ENCODE data around the gene UNC93B1. TPM values are rescaled to one million over a fixed set of nuclear protein-coding genes. Genes with fewer than 3 reads are reported as not detected.

The UNC93B1 gene
- total and polyA plus RNA-seq, 2 of the 13 experiments (the other 11 are each of a cell fraction or from before 2014, with no cell fraction given) = 8.8 to 18.9 TPM

DNA sequence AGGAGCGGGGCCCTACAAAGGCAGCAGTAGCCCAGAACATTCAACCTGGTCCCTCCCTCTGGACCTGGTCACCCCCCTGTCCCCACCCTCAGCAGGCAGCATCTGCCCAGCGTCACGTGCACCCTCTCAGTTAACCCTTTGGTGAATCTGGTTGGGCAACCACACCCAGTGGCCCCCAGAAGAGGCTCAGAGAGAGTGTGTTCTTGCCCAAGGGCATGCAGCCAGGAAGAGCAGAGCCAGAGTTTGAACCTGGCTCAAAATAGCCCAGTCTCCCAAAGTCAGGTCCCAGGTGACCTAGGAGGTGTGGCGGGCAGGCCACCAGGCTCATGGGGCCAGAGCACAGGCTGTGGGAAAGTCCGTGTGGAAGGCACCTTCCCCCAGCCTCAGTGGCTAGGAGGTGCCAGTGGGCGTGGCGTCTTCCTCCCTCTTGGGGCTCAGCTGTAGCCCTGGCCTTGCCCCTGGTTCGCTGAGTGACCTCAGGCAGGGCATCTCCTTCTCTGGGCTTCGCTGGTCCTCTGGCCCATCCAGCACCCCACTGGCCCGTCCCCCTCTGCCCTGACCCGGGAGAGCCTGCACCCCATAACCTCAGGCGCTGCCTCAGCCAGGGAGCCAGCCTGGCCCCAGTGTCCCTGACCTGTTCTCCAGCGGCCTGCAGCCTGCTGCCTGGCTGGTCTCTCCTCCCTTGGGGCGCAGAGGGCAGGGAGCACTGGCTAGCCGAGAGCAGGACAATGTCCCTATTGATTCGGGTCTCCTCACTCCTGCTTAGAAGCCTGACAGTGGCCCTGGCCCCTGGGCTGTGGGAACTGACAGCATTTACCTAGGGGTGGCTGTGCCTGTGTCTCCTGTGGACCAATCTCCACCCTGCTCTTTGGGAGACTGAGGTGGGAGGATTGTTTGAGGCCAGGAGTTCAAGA, 13.3 kb upstream of the UNC93B1 start (continued):
- TF ChIP-seq, protein P1, sequence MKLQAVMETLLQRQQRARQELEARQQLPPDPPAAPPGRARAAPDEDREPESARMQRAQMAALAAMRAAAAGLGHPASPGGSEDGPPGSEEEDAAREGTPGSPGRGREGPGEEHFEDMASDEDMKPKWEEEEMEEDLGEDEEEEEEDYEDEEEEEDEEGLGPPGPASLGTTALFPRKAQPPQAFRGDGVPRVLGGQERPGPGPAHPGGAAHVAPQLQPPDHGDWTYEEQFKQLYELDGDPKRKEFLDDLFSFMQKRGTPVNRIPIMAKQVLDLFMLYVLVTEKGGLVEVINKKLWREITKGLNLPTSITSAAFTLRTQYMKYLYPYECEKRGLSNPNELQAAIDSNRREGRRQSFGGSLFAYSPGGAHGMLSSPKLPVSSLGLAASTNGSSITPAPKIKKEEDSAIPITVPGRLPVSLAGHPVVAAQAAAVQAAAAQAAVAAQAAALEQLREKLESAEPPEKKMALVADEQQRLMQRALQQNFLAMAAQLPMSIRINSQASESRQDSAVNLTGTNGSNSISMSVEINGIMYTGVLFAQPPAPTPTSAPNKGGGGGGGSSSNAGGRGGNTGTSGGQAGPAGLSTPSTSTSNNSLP (IDR thresholded peaks at IDR 0.05; ENCODE audit: low read depth, low read length) = no peak
- TF ChIP-seq TAF1 (CRISPR knock-in tag; IDR thresholded peaks at IDR 0.05) (peak; percentile 16; the same call in 1 of the 2 replicates), XRCC5 (optimal IDR thresholded peaks at IDR 0.05; ENCODE audit: low read length) (peak; percentile 84), CBX5 (CRISPR knock-in tag; IDR thresholded peaks at IDR 0.05; ENCODE audit: borderline replicate concordance) (no peak; the same call in 1 of the 2 replicates), ZNF230 (CRISPR knock-in tag; IDR thresholded peaks at IDR 0.05) (0 out of 2 replicates have a peak, but pooled peaks have one; percentile 28), MTF2 (CRISPR knock-in tag; IDR thresholded peaks at IDR 0.05; ENCODE audit: borderline replicate concordance) (peak; percentile 69; the same call in 1 of the 2 replicates), ZNF75D (CRISPR knock-in tag; IDR thresholded peaks at IDR 0.05; ENCODE audit: borderline replicate concordance) (no peak), ZNF7 (CRISPR knock-in tag; IDR thresholded peaks at IDR 0.05) (no peak), ERF (CRISPR knock-in tag; IDR thresholded peaks at IDR 0.05) (peak; percentile 80), ZNF713 (CRISPR knock-in tag; IDR thresholded peaks at IDR 0.05) (no peak), ZNF777 (CRISPR knock-in tag; IDR thresholded peaks at IDR 0.05) (peak; percentile 29; the same call in 1 of the 2 replicates), RCOR2 (CRISPR knock-in tag; IDR thresholded peaks at IDR 0.05) (peak; percentile 91), ASH2L (IDR thresholded peaks at IDR 0.05; ENCODE audit: insufficient read length, low read depth, low read length) (no peak), KLF16 (CRISPR knock-in tag; IDR thresholded peaks at IDR 0.05) (peak in 1 of 2 experiments; percentile 31; a peak in 1 of 4 replicates), REPIN1 (CRISPR knock-in tag; IDR thresholded peaks at IDR 0.05; ENCODE audit: borderline replicate concordance, low read depth) (no peak), GLI4 (CRISPR knock-in tag; IDR thresholded peaks at IDR 0.05; ENCODE audit: borderline replicate concordance) (no peak)
- TF ChIP-seq, protein P2, sequence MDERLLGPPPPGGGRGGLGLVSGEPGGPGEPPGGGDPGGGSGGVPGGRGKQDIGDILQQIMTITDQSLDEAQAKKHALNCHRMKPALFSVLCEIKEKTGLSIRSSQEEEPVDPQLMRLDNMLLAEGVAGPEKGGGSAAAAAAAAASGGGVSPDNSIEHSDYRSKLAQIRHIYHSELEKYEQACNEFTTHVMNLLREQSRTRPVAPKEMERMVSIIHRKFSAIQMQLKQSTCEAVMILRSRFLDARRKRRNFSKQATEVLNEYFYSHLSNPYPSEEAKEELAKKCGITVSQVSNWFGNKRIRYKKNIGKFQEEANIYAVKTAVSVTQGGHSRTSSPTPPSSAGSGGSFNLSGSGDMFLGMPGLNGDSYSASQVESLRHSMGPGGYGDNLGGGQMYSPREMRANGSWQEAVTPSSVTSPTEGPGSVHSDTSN (CRISPR knock-in tag; IDR thresholded peaks at IDR 0.05) = no peak
- TF ChIP-seq, protein P3, sequence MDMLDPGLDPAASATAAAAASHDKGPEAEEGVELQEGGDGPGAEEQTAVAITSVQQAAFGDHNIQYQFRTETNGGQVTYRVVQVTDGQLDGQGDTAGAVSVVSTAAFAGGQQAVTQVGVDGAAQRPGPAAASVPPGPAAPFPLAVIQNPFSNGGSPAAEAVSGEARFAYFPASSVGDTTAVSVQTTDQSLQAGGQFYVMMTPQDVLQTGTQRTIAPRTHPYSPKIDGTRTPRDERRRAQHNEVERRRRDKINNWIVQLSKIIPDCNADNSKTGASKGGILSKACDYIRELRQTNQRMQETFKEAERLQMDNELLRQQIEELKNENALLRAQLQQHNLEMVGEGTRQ (IDR thresholded peaks at IDR 0.05; ENCODE audit: low read depth, low read length) = peak; percentile 21; the same call in 1 of the 2 replicates
- TF ChIP-seq, protein P3 (CRISPR knock-in tag; IDR thresholded peaks at IDR 0.05; ENCODE audit: borderline replicate concordance) = peak; percentile 82
- TF ChIP-seq, protein P4, sequence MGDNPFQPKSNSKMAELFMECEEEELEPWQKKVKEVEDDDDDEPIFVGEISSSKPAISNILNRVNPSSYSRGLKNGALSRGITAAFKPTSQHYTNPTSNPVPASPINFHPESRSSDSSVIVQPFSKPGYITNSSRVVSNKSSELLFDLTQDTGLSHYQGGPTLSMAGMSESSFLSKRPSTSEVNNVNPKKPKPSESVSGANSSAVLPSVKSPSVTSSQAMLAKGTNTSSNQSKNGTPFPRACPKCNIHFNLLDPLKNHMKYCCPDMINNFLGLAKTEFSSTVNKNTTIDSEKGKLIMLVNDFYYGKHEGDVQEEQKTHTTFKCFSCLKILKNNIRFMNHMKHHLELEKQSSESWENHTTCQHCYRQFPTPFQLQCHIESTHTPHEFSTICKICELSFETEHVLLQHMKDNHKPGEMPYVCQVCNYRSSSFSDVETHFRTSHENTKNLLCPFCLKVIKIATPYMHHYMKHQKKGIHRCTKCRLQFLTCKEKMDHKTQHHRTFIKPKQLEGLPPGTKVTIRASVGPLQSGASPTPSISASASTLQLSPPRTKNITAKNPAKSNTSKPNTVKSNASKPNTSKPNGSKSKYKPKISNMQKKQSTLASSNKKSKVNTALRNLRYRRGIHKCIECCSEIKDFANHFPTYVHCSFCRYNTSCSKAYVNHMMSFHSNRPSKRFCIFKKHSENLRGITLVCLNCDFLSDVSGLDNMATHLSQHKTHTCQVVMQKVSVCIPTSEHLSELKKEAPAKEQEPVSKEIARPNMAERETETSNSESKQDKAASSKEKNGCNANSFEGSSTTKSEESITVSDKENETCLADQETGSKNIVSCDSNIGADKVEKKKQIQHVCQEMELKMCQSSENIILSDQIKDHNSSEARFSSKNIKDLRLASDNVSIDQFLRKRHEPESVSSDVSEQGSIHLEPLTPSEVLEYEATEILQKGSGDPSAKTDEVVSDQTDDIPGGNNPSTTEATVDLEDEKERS (CRISPR knock-in tag; IDR thresholded peaks at IDR 0.05) = no peak
- TF ChIP-seq, protein P5, sequence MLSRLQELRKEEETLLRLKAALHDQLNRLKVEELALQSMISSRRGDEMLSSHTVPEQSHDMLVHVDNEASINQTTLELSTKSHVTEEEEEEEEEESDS (CRISPR knock-in tag; IDR thresholded peaks at IDR 0.05; ENCODE audit: borderline replicate concordance) = no peak
